Left ventricle myocardium inferior (tissue), 1 donor: ENCODE data around the gene TUBA8. TPM values are rescaled to one million over a fixed set of nuclear protein-coding genes. Genes with fewer than 3 reads are reported as not detected.
A peak's percentile ranks its signal among the peaks of the same experiment; 100 is the strongest.
"Not testable (repeated sequence)": the region's sequence is repeated elsewhere in the genome, so short reads cannot be mapped to it uniquely, and the experiment has no call there.

Experiments used
- DNase-seq: peaks from one replicate; pipeline ENCODE4 v3.0.0-alpha.2; 2020
- H3K27ac ChIP-seq: fragments of 200-600 bp; replicated peaks from 2 replicates; pipeline ENCODE4 v1.8.0; 2021
- H3K27me3 ChIP-seq: fragments of 200-600 bp; 2 replicates; pipeline ENCODE4 v1.8.0; 2021; ENCODE audit warnings: low read depth
- H3K36me3 ChIP-seq: fragments of 200-600 bp; 2 replicates; pipeline ENCODE4 v1.8.0; 2021
- H3K4me1 ChIP-seq: fragments of 200-600 bp; 2 replicates; pipeline ENCODE4 v1.8.0; 2021
- H3K4me3 ChIP-seq: fragments of 200-600 bp; 2 replicates; pipeline ENCODE4 v1.8.0; 2021; ENCODE audit warnings: mild to moderate bottlenecking, moderate library complexity
- H3K9me3 ChIP-seq: fragments of 200-600 bp; replicated peaks from 2 replicates; pipeline ENCODE4 v1.8.0; 2021
- intact Hi-C: fragments of 100-400 bp; cut with micrococcal nuclease; formaldehyde crosslinking; loops from one replicate; pipeline ENCODE4 v1.11.0; 2022
- total RNA-seq: library from RNA; stranded (reverse); fragmentation: NEBNext Ultra II Directional; extraction: Animal tissue kit (Norgen Biotek cat#: 25700); gene quantifications from one replicate; pipeline ENCODE4 v1.2.1, GENCODE V29; 2021
- TF ChIP-seq, protein P1 (sequence below): fragments of 200-600 bp; IDR thresholded peaks from 2 replicates; pipeline ENCODE4 v1.8.0; 2021; ENCODE audit warnings: antibody characterized with exemption, mild to moderate bottlenecking, borderline replicate concordance
- donor health status: DM: no; HTN: yes; CAD: no; lungs with severe emphysema.

TUBA8 gene
- total RNA-seq, 1 donor from 2014 or later: 253 TPM

DNA sequence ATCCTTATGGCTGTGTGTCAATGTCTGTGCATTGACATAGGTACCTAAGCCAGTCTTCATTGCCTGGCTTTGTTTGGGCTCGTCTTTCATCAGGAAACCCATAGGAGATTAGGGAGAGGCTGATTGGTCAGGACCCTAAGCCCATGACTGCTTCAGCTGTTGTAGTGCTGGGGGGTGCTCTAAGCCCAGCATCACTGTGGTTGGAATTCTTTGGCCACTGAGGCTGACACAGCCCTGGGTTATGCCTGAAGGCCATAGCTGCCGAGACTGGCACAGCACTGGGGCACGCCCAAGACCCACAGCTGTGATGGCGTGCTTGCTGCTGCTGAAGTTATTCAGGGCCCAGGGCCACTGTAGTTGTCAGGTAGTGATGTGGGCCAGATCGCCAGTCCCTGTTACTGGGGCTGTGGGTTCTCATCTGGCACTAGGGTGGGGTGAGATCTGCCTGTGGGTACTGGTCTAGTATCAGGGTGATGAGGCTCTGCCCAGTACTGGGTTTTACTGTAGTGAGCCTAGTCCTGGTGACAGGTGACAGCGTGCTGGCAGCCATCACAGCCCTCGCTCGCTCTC is 44.3 kb downstream of the TUBA8 start:
- Histone ChIP-seq H3K4me1 (peaks cover 20% of the 10 kb centered on the region), H3K36me3 (no peaks in the 10 kb centered on the region), H3K4me3 (no peak overlapping the region), H3K27me3 (no peaks in the 10 kb centered on the region), H3K9me3 (no peaks in the 10 kb centered on the region), H3K27ac (no peak overlapping the region)
- DNase-seq: no peak
- intact Hi-C loops: no loop called here
- TF ChIP-seq, protein P1, sequence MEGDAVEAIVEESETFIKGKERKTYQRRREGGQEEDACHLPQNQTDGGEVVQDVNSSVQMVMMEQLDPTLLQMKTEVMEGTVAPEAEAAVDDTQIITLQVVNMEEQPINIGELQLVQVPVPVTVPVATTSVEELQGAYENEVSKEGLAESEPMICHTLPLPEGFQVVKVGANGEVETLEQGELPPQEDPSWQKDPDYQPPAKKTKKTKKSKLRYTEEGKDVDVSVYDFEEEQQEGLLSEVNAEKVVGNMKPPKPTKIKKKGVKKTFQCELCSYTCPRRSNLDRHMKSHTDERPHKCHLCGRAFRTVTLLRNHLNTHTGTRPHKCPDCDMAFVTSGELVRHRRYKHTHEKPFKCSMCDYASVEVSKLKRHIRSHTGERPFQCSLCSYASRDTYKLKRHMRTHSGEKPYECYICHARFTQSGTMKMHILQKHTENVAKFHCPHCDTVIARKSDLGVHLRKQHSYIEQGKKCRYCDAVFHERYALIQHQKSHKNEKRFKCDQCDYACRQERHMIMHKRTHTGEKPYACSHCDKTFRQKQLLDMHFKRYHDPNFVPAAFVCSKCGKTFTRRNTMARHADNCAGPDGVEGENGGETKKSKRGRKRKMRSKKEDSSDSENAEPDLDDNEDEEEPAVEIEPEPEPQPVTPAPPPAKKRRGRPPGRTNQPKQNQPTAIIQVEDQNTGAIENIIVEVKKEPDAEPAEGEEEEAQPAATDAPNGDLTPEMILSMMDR: no peak

DNA sequence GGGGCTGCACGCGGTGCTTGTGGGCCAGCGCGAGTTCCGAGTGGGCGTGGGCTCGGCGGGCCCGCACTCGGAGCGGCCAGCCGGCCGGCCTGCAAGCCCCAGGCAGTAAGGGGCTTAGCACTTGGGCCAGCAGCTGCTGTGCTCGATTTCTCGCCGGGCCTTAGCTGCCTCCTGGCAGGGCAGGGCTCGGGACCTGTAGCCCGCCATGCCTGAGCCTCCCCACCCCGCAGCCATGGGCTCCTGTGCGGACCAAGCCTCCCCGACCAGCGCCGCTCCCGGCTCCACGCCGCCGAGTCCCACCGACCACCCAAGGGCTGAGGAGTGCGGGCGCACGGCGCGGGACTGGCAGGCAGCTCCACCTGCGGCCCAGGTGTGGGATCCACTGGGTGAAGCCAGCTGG is 44.9 kb downstream of the TUBA8 start:
- H3K4me3 ChIP-seq, DNase-seq, H3K27ac ChIP-seq, H3K36me3 ChIP-seq, H3K9me3 ChIP-seq, intact Hi-C loops, H3K27me3 ChIP-seq: not testable (repeated sequence)
- H3K4me1 ChIP-seq: peaks cover 14% of the 10 kb centered on the region

DNA sequence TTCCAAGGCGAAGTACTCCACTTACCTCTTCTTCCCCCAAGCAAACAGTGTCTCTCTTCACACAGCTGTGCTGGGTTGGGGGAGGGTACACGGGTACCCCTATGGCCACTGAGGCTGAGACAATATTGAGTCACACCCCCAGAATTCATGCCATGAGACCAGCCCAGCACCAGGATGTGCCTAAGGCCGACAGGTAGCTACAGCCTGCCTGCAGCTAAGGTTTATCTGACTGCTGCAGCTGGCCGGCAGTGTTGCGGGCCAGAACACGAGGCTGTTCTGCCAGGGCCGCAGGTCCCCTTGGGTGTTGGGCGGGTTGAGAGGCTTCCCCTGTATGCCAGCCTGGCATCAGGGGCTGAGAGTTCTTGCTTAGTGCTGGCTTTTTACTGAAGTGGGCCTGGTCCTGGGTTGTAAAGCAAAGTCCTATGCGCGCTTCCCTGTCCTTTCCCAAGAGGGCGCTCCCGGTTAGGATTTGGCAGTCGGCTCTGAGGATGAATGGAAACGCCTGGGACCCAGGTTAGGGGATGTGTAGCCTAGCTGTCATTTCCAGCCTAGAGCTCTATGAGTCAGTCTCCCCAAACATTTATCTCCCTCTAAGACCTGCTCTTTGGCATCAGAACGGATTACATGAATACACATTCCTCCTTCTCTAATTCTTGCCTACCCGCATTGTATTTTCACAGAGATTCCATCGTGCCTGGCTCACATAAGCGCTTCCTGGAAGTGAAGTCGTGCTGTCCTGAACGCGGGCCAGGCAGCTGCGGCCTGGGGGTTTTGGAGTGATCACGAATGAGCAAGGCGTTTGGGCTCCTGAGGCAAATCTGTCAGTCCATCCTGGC is 46.5 kb downstream of the TUBA8 start:
- DNase-seq: peak; percentile 56
- peaks cover 9% of the 10 kb centered on the region for H3K4me1 ChIP-seq
- H3K27ac ChIP-seq: peak overlapping the region; percentile 45
- TF ChIP-seq, protein P1: peak; percentile 72
- H3K27me3 ChIP-seq: no peaks in the 10 kb centered on the region
- H3K9me3 ChIP-seq: no peaks in the 10 kb centered on the region
- intact Hi-C loops: no loop called here
- H3K36me3 ChIP-seq: no peaks in the 10 kb centered on the region
- H3K4me3 ChIP-seq: peak overlapping the region; percentile 9

DNA sequence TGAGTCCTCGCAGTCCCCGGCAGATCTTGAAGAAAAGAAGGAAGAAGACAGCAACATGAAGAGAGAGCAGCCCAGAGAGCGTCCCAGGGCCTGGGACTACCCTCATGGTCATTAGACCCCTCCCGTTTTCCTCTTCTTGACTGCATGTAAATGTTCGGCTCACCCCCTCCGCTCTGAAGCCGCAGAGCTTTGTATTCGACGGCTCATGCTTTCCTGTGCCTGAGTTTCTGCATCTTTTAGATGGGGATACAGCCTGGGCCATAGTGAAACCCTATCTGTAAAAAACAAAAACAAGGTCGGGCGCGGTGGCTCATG is 47.1 kb downstream of the TUBA8 start:
- Histone ChIP-seq H3K27ac (peak overlapping the region; percentile 45), H3K9me3 (no peaks in the 10 kb centered on the region), H3K36me3 (no peaks in the 10 kb centered on the region), H3K27me3 (no peaks in the 10 kb centered on the region), H3K4me1 (peaks cover 9% of the 10 kb centered on the region), H3K4me3 (peak overlapping the region; percentile 9)
- no peak for DNase-seq
- TF ChIP-seq, protein P1: no peak
- intact Hi-C loops: no loop called here

DNA sequence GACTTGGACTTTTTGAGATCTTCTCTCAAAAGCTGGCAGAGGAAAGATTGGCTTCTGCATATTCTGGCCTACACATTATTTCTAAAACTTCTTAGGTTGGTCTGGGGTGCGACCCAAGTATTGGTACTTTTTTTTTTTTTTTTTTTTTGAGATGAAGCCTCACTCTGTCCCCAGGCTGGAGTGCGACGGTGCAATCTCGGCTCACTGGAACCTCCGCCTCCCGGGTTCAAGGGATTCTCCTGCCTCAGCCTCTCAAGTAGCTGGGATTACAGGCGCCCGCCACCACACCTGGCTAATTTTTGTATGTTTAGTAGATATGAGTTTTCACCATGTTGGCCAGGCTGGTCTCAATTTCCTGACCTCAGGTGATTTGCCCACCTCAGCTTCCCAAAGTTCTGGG is 50.0 kb downstream of the TUBA8 start:
- H3K36me3 ChIP-seq, H3K4me3 ChIP-seq, H3K27ac ChIP-seq, H3K4me1 ChIP-seq, H3K27me3 ChIP-seq, DNase-seq, H3K9me3 ChIP-seq, intact Hi-C loops: not testable (repeated sequence)

DNA sequence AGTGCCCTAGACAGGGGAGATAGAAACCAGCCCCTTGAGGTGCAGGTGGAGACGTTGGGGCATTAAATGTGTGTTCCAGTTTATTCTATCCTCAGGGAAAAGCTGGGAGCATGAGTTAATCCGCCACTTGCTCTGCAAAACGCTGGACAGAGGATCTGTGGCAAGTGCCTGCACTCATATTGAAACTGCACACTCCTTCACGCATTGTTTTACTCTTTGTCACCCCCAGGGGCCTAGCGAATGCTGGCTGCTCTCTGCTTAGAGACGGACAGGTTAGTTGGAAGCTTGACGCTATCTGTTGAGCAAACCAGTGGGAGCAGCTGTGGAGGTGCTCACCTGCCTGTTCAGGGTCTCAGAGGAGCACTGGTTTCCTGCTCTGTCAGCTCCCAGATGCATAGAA is 53.2 kb downstream of the TUBA8 start:
- H3K27ac ChIP-seq, intact Hi-C loops, H3K4me3 ChIP-seq, H3K36me3 ChIP-seq, H3K9me3 ChIP-seq, DNase-seq, H3K27me3 ChIP-seq, H3K4me1 ChIP-seq: not testable (repeated sequence)

DNA sequence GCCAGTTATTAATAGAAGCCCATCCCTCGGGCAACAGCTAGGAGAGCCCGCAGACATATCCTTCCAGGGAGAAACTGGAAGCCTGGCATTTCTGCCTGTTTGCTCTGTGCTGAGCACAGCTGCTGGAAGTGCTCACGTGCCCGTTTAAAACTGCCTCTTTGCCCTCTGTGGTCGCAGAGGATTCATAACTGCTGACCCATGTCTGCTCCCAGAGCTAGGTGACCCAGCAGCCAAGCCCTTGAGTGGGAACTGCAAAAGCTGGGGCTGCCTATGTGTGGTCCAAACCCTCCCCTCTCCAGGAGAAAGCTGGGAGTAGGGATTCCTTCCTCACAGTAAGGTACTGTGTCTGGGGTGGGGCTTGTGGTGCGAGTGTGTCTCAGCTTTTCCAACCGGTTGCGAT is 54.0 kb downstream of the TUBA8 start:
- DNase-seq, H3K27me3 ChIP-seq, H3K36me3 ChIP-seq, H3K27ac ChIP-seq, H3K4me1 ChIP-seq, H3K4me3 ChIP-seq, intact Hi-C loops, H3K9me3 ChIP-seq: not testable (repeated sequence)

DNA sequence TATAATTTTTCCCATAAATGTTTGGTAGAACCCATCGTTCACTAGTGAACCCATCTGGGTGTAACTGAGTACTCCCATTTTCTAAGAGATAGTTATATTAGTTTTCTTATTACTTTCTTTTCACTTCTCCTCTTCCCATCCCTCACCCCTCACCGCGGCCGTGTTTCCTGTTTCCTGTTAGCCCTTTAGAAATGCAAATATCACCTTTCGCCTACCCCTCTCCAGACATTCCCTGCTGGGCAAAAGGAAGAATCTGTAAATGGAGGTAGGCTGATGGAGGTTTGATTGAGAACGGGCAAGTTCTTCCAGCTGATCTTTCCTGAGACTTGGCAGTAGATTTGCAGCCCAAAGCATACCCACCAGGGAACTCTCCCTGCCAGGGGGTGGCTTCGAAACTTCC is 54.7 kb downstream of the TUBA8 start:
- H3K36me3 ChIP-seq: not testable (repeated sequence)

DNA sequence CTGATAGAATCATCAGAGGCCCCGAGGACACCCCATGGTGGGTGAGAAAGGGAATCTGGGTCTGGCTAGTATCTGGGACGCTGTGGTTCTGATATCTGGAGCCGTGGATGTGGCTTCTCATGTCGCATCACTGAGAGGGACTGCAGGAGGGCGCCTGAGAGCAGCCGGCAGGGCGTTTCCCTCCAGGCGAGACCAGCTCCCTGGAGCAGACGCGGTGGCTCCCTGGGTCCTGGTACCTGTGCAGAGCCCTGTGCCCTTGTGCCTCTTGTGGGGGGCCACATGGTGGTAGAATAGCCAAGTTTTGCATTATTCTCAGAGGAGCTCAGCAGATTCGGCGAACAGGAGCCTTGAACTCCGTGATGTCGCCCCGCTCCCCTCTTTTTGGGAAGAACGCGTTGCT is 59.7 kb downstream of the TUBA8 start:
- H3K9me3 ChIP-seq, intact Hi-C loops, H3K27me3 ChIP-seq, H3K4me1 ChIP-seq, H3K27ac ChIP-seq, H3K36me3 ChIP-seq, DNase-seq, H3K4me3 ChIP-seq: not testable (repeated sequence)

More for the DNA sequence above, 54.7 kb downstream of the TUBA8 start:
- H3K4me3 ChIP-seq, H3K4me1 ChIP-seq, H3K9me3 ChIP-seq, intact Hi-C loops, H3K27me3 ChIP-seq, DNase-seq, H3K27ac ChIP-seq: not testable (repeated sequence)

DNA sequence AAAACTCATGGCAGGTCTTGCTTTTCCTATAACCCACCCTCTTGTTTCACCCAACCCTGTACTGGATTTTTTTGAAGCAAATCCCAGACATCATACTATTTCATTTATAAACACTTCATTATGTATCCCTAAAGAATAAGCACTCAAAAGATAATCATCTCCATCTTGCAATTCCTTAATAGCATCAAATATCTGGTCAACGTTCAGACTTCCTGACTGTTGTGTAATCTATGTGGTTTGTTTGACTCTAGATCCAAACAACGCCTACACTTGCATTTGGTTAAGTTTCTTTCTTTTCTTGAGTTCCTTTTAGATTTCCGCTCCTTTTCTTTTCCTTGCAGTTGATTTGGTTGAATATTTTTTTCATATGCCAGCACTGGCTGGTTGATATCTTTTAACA is 61.6 kb downstream of the TUBA8 start:
- H3K36me3 ChIP-seq, H3K9me3 ChIP-seq, H3K27me3 ChIP-seq, H3K4me3 ChIP-seq, H3K27ac ChIP-seq, intact Hi-C loops, DNase-seq, H3K4me1 ChIP-seq: not testable (repeated sequence)

DNA sequence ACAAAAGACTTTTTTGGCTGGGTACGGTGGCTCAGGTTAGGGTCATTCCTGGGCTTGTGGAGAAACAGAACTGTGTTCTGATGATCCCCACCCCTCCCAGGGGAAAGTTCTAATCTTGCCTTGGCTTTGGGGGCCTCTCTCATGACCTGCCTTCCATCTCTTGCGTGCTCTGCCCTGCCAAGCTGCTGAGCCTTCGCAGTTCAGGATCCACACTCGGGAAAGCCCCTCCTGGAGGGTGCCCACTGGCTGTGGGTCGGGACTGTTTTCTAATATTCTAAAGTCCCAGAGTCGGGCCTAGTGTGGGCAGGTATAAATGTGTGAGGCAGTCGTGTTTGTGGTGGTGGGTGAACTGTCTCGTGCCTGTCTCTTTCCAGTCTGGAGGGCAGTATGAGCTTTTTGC is 62.2 kb downstream of the TUBA8 start:
- H3K27ac ChIP-seq, intact Hi-C loops, H3K27me3 ChIP-seq, H3K9me3 ChIP-seq, DNase-seq, H3K36me3 ChIP-seq, H3K4me3 ChIP-seq, H3K4me1 ChIP-seq: not testable (repeated sequence)
